Measurements from ENCODE around the gene SDHB.

- no peak for TF ChIP-seq POLR2A (IDR thresholded peaks at IDR 0.05)
- no peak for TF ChIP-seq CTCF (IDR thresholded peaks at IDR 0.05)
These were observed 81.5 kb downstream of the SDHB start for GRCh38 chr1:16972189-16972895.

Measured in adrenal gland (tissue), 5 donors.